GM12891 (cell line): ENCODE data around the gene CHSY3.
"Not testable (repeated sequence)": the region's sequence is repeated elsewhere in the genome, so short reads cannot be mapped to it uniquely, and the experiment has no call there.

ENCODE experiments used
- DNase-seq: peaks from one replicate; pipeline ENCODE4 v3.0.0; 2011; ENCODE audit warnings: low spot score; ENCODE audit not compliant: insufficient read length
- FAIRE-seq: peaks from 2 replicates; lab custom pipeline; 2011; peaks lifted over from hg19 to GRCh38; lab: Jason Lieb, UNC
- PAX5 ChIP-seq: IDR thresholded peaks from 2 replicates; pipeline ENCODE4 v1.6.1; 2011; ENCODE audit warnings: low read length, moderate library complexity, mild to moderate bottlenecking; ENCODE audit not compliant: insufficient read depth, severe bottlenecking
- POLR2A ChIP-seq: IDR thresholded peaks from 2 replicates; pipeline ENCODE4 v1.6.1; 2011; ENCODE audit warnings: low read depth, low read length, control low read depth
- POLR2AphosphoS5 ChIP-seq: IDR thresholded peaks from 2 replicates; pipeline ENCODE4 v1.6.1; 2011; ENCODE audit warnings: low read depth, low read length, control low read depth
- POU2F2 ChIP-seq: IDR thresholded peaks from 2 replicates; pipeline ENCODE4 v1.6.1; 2011; ENCODE audit warnings: low read depth, mild to moderate bottlenecking, control low read depth, low read length, moderate library complexity
- SPI1 ChIP-seq: IDR thresholded peaks from 2 replicates; pipeline ENCODE4 v1.6.1; 2011; ENCODE audit warnings: low read depth, low read length, control low read depth
- TAF1 ChIP-seq: IDR thresholded peaks from 2 replicates; pipeline ENCODE4 v1.6.1; 2011; ENCODE audit warnings: low read depth, low read length, control low read depth

CHSY3 gene

DNA sequence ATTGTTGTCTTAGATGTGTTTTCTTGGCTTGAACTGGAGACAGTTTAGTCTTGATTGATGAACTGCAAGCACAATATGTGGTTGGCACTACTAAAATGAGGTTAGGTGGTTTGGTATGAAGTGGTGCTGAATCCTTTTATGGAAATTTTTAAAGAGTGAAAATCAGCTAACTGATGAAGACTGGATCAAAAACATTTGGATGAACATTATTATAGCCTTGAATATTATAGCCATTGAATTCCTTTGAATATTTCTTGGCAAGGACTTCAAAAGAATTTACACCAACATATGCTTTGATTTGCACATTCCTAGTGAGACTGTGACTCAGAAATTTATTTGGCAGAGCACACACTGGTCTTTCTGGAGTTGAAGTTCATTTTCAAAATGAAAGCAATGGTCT lies 318.3 kb downstream of the CHSY3 start:
- TF ChIP-seq POLR2AphosphoS5 (no peak), PAX5 (no peak), SPI1 (no peak), POU2F2 (no peak), POLR2A (no peak)
- DNase-seq (no peak), FAIRE-seq (no peak)

DNA sequence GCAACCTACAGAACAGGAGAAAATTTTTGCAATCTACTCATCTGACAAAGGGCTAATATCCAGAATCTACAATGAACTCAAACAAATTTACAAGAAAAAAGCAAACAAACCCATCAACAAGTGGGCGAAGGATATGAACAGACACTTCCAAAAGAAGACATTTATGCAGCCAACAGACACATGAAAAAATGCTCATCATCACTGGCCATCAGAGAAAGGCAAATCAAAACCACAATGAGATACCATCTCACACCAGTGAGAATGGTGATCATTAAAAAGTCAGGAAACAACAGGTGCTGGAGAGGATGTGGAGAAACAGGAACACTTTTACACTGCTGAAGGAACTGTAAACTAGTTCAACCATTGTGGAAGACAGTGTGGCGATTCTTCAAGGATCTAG lies 322.3 kb downstream of the CHSY3 start:
- not testable (repeated sequence) for FAIRE-seq, DNase-seq

DNA sequence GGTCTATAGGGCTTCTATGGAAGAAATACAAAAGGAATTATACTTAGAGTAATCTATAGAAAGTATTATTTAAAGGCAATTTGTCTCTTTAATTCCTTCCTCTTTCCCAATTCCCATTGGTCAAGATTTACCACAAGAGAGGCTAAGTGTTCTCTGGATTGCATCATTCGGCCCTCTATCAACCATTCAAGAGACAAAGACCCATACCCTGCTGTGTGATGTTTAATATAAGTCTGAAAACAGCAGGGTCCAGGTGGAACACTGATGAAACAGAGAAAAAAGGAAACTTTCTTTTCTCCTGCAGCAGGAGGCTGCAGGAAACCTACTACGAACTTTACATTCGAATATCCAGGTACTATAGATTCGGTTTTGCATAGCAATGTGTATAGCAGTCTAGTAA lies 323.4 kb downstream of the CHSY3 start:
- no peak for FAIRE-seq
- TF ChIP-seq SPI1, result no peak
- no peak for DNase-seq

DNA sequence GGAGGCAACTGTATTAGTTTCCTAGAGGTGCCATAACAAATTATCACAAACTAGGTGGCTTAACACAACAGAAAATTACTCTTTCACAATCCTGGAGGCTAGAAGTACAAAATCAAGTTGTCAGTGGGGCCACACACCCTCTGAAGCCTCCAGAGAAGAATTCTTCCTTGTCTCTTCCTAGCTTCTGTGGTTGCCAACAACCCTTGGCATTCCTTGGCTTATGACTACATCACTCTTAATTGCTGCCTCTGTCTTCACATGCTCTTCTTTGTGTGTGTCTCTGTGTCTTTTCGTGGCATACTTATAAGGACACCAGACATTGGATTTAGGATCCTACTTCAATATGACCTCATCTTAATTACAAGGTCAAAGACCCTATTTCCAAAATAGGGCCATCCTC lies 327.5 kb downstream of the CHSY3 start:
- no peak for TF ChIP-seq POU2F2
- no peak for DNase-seq
- no peak for FAIRE-seq

DNA sequence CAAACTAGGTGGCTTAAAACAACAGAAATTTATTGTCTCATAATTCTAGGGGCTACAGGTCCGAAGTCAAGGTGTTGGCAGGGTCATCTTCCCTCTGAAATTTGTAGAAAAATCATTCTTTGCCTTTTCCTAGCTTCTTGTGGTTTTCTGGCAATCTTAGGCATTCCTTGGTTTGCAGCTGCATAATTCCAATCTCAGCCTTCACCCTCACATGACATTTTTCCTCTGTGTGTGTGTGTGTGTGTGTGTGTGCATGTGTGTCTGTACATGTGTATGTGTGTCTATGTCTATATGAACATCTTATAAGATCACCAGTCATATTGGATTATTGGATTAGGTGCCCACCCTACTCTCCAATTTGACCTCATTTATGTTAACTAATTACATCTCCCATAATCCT lies 330.6 kb downstream of the CHSY3 start:
- DNase-seq (no peak), FAIRE-seq (no peak)
- TF ChIP-seq POU2F2, result no peak
- no peak for TF ChIP-seq TAF1
- no peak for TF ChIP-seq SPI1
